ENCODE data around the gene NAA50.

DNA sequence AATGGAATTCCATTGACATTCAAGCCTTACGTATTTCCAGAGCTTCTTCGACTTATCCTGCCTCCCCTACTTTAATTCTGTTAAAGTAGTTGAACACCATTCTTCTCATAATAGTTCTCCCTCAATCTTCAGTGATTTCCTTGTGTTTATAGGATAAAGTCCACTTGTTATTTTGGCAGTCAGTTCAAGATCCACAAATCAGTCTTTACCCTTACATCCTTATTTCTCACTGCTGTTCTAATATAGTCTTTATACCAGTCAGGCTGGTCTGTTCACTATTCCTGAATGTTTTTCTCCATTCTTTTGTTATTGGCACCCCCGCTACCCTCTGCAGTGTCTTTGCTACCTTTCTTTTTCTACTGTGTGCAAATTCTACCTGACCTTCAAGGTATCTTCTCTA lies 30.5 kb upstream of the NAA50 start:
- TF ChIP-seq, protein P1, sequence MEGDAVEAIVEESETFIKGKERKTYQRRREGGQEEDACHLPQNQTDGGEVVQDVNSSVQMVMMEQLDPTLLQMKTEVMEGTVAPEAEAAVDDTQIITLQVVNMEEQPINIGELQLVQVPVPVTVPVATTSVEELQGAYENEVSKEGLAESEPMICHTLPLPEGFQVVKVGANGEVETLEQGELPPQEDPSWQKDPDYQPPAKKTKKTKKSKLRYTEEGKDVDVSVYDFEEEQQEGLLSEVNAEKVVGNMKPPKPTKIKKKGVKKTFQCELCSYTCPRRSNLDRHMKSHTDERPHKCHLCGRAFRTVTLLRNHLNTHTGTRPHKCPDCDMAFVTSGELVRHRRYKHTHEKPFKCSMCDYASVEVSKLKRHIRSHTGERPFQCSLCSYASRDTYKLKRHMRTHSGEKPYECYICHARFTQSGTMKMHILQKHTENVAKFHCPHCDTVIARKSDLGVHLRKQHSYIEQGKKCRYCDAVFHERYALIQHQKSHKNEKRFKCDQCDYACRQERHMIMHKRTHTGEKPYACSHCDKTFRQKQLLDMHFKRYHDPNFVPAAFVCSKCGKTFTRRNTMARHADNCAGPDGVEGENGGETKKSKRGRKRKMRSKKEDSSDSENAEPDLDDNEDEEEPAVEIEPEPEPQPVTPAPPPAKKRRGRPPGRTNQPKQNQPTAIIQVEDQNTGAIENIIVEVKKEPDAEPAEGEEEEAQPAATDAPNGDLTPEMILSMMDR (conservative IDR thresholded peaks at IDR 0.05): no peak
- TF ChIP-seq ZFX (IDR thresholded peaks at IDR 0.05): no peak

Measured in C4-2B (cell line).